Fibroblast of peridontal ligament (primary cell): ENCODE measurements around the gene ST8SIA5.

Experiments used
- DNase-seq: peaks from one replicate; pipeline ENCODE4 v3.0.0-alpha.2; 2010; ENCODE audit errors: extremely low read depth

Gene ST8SIA5

DNA sequence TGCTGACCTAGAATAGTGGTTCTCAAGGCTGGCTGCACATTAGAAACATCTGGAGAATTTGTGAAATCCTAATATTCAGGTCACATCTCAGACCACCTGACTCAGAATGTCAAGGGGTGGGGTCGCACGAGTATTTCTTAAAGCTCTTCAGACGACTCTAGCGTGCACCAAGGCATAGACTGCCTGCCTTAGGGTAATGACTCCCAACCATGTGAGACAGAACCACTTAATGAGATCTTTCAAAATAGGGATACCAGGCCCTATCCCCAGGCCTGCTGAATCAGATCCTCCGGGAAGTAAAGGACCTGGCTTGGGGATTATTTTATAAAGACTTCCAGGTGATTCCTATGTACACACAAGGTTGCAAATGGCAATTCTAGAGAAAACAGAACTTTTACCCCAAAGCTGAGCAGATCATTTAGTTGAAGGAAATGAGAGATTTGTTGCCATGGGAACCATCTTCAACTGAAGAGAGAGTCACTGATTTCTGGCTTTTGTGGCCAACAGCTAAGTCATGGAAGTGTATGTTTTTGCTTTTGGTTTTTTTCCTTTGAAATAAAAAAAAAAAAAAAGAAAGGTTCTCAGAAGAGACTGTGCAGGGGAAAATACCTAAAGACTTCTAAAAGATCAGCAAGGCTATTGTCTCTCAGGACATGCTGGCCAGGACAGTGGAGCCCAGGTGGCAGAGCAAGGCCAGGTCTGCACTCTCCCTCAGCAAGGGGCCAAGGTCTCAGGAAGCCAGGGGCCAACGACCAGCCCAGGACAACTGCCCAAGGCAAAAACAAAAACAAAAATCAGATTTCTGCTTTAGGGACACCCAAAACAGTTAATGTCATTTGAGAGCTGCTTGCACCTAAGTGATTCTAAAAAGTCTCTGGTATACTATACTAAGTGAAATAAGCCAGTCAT, 84.5 kb downstream of the ST8SIA5 start:
- DNase-seq = peak; percentile 12

DNA sequence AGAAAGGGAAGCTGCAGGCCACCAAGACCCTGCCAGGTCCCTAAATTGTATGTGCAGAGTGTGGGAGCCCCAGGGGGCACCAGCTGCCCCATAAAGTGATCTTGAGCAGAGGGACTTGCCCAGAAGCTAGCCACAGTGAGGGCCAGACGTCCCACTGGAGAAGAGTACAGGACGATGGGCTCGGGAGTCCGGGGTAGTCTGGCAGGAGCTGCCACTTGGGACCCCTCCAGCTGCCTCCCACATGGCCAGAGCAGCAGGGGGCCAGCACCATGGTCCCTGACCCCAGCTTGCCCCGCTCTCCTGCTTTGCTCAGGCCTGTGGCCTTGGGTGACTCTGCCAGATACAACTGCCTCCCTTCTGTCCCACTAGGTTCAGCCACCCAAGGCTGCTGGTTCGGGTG, 88.2 kb downstream of the ST8SIA5 start:
- DNase-seq = no peak

GRCh38 chr18:46668135-46668534, 88.7 kb downstream of the ST8SIA5 start:
- DNase-seq = no peak

DNA sequence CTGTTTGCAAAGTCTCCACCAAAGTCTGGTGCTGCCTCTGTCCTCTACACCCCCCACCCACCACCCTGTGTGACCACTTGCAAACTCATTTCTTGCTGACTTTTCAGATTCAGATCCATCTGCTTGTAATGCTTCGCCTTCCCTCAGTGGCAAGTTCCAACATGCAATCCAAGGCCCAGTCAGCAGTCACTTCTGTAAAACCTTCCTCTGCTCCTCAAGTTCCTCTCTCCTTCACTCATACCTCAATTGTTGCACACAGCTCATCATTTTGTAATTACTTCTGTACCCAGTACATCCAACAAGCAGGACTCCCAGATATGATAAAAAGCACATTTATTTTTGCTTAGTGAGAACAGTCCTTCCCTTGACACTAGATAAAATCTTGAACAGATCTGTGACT, 93.3 kb downstream of the ST8SIA5 start:
- no peak for DNase-seq

DNA sequence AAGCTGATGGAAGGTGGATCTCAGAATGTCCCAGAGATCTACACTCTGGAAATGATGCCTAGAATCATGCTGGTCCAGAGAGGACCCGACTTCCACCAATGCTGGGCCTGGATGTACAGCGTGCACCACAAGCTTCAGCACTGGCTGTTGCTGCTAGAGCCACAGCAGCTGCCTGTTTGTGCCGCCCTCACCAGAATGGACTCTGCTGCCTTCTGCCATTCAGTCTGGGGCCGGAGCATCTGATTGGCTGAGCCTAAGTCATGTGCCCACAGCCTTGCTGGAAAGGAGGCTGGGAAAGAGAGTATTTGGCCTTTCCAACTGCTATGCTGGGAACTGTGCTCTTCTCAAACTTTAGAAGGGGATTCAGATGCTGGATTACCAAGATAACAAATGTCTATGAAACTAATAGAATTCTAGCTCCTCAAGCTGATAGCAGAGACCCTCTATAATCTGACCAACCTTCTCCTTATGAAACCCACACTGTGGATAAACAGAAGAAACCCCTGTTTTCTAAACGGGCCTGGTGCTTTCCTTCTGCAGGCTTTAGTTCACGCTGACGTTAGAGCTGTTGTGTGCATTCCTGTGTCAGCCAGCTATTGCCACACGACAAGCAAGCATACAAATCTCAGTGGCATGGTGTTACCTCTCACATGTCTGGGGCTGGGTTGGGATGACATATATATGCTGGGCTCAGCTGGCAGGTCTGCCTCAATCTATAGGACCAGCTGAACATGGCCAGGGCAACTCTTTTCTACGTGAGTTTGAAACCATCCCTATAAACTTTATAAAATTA, 95.7 kb downstream of the ST8SIA5 start:
- peak; percentile 15 for DNase-seq

- DNase-seq = no peak
Observed at GRCh38 chr18:46659484-46659883, 97.4 kb downstream of the ST8SIA5 start.

GRCh38 chr18:46657115-46657955, 99.5 kb downstream of the ST8SIA5 start, which contains the start of gene LOXHD1:
TSS of gene LOXHD1 (minus strand) at chr18:46657220. CDS start at chr18:46657033, 187 bp downstream.
- DNase-seq = no peak

DNA sequence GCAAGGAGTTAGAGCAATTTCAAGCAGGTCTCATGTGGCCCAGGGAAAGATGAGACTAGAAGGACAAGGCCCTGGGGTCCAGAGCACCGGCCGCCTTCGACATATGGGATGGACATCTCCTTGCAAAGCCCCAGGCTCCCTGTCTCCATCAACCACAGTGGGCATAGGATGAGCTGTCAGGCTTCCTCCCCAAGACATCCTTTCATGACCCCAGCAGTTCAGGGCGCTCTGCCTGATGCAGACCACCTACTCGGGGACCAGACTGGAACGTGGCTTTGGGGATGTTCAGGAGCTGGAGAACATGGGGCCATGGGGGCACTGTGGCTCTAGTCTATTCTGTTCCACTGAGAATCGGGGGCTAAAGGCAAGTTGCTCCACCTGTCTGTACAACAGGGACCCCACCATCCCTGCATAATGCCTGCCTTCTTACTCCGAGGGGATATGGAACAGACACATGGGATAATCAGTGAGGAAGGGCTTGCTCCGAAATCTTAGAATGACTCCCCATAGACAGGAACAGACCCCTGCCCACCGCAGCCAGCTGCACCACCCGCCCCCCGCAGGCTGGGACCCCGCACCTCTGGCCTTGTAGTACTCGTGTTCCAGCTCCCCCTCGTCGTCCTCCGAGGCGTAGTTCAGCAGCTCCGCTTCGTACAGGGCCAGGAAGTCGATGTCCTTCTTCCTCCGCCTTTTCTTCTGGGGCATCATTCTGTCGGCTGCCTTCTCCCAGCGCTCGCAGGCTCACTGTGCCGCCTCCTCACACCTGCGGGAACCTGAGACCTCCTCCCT, 100.3 kb downstream of the ST8SIA5 start:
- DNase-seq = no peak

DNA sequence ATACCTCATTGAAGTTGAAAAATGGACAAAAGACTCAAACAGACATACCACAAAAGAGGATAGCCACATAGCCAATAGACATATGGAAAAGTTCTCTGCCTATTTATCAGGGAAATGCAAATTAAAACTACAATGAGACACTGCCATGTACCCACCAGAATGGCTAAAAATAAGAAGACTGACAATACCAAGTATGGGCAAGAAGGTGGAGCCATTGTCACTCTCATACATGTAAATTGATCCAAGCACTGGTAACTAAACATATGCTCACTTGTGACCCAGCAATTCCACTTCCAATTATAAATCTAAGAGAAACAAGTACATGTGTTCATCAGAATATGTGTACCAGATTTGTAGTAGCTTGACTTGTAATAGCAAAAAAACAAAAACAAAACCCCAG, 104.5 kb downstream of the ST8SIA5 start:
- DNase-seq = no peak

- DNase-seq = no peak
Observed at GRCh38 chr18:46650681-46651080, 106.2 kb downstream of the ST8SIA5 start.

DNA sequence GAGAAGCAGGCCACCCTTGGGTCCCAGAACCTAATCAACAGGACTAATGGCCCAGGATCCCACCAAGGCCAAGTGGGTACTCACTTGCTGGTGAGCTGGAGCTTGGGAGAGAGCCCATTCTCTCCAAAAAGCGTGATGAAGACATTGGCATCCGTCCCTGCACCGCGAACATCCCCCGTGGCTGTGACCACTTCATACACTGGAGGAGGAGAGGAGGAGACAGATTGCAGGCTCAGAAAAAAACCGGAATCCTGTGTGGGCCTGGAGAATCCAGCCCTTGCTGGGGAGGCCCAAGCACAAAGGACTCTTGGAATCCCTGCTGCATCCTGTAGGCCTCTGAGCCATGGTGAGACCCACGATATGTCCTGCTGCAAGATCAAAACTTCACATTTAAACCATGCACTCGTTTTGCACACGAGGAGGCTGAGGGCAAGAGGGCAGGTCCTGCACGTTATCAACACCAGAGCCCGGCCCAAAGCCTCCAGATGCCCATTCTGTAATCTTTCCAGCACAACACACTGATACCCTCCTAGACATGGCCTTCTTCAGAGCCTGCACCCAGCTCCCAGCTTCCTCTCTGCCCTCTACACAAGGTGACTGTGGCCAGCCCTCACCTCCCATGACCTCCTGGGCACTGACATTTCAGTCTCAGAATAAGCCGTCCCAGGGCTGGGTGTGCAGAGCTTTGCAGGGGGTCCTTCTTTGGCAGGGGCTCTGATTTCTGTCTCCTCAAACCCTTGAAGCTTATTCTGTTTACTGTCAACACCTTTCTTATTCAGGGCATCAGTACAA, 107.6 kb downstream of the ST8SIA5 start:
- DNase-seq = peak; percentile 6

DNA sequence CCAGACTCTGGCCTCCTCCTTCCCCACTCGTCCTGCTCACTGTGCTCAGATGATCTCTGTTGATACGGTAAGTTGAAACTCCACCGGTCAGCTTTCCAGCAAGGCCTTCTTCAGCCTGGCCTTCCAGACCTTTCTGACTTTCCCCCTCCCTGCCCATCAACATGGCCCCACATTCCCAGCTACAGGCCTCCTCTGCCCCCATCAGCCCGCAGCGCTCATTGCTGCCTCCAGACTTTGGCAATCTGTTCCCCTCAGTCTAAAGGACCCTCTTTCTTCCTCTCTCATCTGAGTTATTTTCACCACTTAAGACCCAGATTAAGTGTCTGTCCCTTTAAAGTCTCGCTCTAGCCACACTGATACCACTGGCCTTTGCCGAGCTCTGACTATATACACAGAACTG, 110.4 kb downstream of the ST8SIA5 start:
- no peak for DNase-seq

DNA sequence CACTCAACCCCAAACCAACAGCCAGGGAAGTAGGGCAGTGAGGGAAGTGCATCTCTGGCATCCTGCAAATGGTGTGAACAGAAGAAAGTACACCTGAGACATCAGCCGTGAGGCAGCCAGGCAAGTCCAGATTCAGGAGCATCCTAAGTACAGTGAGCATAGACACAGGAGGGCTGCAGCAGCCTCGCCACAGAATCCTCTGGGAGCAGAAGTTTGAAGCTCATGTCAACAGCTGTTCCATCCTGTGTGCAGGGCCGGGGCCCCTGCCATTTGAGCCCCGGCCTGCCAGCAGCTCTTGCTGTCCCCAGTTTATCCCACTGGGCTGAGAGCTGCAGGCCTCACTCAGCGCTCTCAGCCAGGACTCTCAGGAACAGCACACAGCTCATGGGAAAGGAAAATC, 114.3 kb downstream of the ST8SIA5 start:
- DNase-seq = no peak

DNA sequence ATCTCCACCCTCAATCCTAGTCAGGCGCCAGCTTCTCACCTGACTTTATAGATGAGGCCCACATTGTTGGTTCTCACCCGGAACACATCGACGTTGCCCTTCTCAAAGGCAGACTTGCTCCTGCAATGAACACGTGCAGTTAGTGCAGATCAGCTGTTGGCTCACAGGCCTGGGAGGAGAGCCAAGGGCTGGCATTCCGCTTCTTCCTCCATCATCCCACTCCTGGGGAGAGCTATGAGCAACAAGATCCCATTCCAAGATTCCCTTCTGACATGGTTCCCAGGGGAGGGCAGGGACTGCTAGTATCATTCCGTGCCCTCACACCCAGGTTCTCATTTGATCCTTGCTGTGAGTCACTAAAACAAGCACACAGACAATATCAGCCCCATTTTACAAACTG, 114.9 kb downstream of the ST8SIA5 start:
- no peak for DNase-seq

DNA sequence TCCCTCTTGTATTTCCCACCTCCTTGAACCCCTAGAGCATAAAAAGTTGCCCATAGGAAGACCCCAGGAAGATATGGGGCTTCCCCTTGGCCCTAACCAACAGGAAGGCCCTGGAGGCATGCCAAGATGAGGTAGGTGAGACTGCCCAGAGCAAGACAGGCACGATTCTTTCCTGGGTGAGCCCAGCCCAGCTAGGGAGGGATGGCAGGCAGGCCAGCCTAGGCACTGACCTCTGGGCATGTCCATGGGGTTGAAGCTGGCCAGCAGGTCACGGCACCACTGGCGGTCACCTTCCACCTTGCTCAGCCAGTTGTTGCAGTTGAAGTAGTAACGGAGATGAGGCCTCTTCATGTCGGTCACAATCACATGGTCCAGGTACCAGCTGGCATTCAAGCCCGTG, 117.5 kb downstream of the ST8SIA5 start:
- no peak for DNase-seq

- DNase-seq = no peak
Observed at GRCh38 chr18:46636040-46636630, 120.7 kb downstream of the ST8SIA5 start.

- DNase-seq = no peak
Observed at GRCh38 chr18:46632401-46633071, 124.3 kb downstream of the ST8SIA5 start.

- no peak for DNase-seq
Observed at GRCh38 chr18:46630991-46631390, 125.9 kb downstream of the ST8SIA5 start.

- DNase-seq = no peak
Observed at GRCh38 chr18:46630160-46630559, 126.7 kb downstream of the ST8SIA5 start.
